Breast epithelium (tissue), 3 donors: Measurements from ENCODE around the gene QSOX1.

Experiments used
- POLR2A ChIP-seq: fragments of 450-650 bp; IDR thresholded peaks from one replicate; pipeline ENCODE4 v1.6.1; 2016; ENCODE audit warnings: antibody characterized with exemption, mild to moderate bottlenecking, moderate library complexity
- POLR2AphosphoS5 ChIP-seq, 3 donors: sonication (generic); formaldehyde crosslinking; IDR thresholded peaks; one replicate each; pipeline ENCODE4 v1.6.1; 2017; ENCODE audit warnings: antibody characterized with exemption in 3 of 3
- TF ChIP-seq, protein P1 (sequence below), 3 donors: fragments of 450-650 bp; IDR thresholded peaks; one replicate each; pipeline ENCODE4 v1.5.1; 2016 to 2017; ENCODE audit warnings: antibody characterized with exemption in 3 of 3, mild to moderate bottlenecking in 3 of 3, moderate library complexity in 3 of 3

DNA sequence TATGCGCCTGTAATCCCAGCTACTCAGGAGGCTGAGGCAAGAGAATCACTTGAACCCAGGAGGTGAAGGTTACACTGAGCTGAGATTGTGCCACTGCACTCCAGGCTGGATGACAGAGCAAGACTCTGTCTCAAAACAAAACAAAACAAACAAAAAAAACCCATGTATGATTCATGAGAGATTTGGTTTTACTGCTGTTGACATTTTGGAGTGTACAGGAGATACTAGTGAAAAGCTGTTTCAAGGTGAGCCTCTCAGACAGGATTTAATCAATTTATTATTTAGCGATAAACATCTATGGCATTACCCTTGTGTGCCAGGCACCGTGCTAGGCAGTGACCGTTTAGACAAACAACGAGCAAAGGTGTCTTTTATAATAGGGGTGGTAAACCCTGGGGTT is 91.9 kb downstream of the QSOX1 start:
- TF ChIP-seq, protein P1, sequence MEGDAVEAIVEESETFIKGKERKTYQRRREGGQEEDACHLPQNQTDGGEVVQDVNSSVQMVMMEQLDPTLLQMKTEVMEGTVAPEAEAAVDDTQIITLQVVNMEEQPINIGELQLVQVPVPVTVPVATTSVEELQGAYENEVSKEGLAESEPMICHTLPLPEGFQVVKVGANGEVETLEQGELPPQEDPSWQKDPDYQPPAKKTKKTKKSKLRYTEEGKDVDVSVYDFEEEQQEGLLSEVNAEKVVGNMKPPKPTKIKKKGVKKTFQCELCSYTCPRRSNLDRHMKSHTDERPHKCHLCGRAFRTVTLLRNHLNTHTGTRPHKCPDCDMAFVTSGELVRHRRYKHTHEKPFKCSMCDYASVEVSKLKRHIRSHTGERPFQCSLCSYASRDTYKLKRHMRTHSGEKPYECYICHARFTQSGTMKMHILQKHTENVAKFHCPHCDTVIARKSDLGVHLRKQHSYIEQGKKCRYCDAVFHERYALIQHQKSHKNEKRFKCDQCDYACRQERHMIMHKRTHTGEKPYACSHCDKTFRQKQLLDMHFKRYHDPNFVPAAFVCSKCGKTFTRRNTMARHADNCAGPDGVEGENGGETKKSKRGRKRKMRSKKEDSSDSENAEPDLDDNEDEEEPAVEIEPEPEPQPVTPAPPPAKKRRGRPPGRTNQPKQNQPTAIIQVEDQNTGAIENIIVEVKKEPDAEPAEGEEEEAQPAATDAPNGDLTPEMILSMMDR (IDR thresholded peaks at IDR 0.05): no peak
- TF ChIP-seq POLR2A: no peak
- no peak for TF ChIP-seq POLR2AphosphoS5 (IDR thresholded peaks at IDR 0.05)
